ENCODE results near the gene HIRA. TPM values are rescaled to one million over a fixed set of nuclear protein-coding genes. Genes with fewer than 3 reads are reported as not detected.

HIRA gene
- total and polyA plus RNA-seq, 9 of the 15 experiments (the other 6 are each of a cell fraction or from before 2014, with no cell fraction given): 0.96 to 132 (median 58.4) TPM

DNA sequence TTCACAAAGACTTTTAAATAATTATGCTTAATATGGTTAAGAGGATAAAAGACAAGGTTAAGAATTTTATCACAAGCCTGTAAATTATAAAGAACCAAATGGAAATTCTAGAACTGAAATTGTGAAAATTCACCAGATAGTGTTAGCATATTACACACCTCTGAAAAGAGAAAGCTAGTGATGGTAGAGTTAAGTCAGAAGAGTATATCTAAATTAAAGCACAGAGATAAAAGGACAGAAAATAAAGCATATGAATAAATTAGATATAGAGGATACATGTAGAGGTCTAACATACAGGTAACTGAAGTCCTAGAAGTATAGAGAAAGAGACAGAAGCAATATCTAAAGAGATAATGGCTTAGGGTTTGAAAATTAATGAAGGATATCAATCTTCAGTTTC, 135.8 kb downstream of the HIRA start:
- Histone ChIP-seq H3K9me1 (ENCODE audit: control insufficient read depth, insufficient read depth, low read length) (no peaks in the 10 kb centered on the region), H3K79me2 (ENCODE audit: control insufficient read depth, insufficient read depth, low read length) (no peaks in the 10 kb centered on the region), H3K4me1 (replicated peaks in 1 of 2; ENCODE audit: control insufficient read depth in 2 of 2, insufficient read depth in 2 of 2, low read length in 2 of 2) (peaks cover 16 to 24% of the 10 kb centered on the region in 2 experiments; a peak in 4 of 5 replicates), H3K4me3 (no peak overlapping the region), H3K36me3 (ENCODE audit: control insufficient read depth, insufficient read depth, low read length) (no peaks in the 10 kb centered on the region), H3K27ac (ENCODE audit: extremely low read depth, low read depth, low read length) (no peak overlapping the region), H3K9ac (ENCODE audit: insufficient read depth in 1 of 2, low read depth in 2 of 2, low read length in 2 of 2) (no peak overlapping the region), H4K20me1 (replicated peaks; ENCODE audit: control insufficient read depth, insufficient read depth, low read length) (no peaks in the 10 kb centered on the region), H2AFZ (ENCODE audit: low read depth, low read length) (peak overlapping the region; percentile 1; the same call in 1 of the 2 replicates), H3K27me3 (ENCODE audit: control insufficient read depth in 2 of 2, insufficient read depth in 2 of 2, low read length in 2 of 2) (peaks cover 4% of the 10 kb centered on the region in 2 experiments; a peak in 4 of 5 replicates), H3K4me2 (ENCODE audit: insufficient read depth, low read length) (no peak overlapping the region), H3K9me3 (replicated peaks; ENCODE audit: control insufficient read depth, insufficient read depth, low read depth, low read length) (no peaks in the 10 kb centered on the region)
- TF ChIP-seq, protein P1, sequence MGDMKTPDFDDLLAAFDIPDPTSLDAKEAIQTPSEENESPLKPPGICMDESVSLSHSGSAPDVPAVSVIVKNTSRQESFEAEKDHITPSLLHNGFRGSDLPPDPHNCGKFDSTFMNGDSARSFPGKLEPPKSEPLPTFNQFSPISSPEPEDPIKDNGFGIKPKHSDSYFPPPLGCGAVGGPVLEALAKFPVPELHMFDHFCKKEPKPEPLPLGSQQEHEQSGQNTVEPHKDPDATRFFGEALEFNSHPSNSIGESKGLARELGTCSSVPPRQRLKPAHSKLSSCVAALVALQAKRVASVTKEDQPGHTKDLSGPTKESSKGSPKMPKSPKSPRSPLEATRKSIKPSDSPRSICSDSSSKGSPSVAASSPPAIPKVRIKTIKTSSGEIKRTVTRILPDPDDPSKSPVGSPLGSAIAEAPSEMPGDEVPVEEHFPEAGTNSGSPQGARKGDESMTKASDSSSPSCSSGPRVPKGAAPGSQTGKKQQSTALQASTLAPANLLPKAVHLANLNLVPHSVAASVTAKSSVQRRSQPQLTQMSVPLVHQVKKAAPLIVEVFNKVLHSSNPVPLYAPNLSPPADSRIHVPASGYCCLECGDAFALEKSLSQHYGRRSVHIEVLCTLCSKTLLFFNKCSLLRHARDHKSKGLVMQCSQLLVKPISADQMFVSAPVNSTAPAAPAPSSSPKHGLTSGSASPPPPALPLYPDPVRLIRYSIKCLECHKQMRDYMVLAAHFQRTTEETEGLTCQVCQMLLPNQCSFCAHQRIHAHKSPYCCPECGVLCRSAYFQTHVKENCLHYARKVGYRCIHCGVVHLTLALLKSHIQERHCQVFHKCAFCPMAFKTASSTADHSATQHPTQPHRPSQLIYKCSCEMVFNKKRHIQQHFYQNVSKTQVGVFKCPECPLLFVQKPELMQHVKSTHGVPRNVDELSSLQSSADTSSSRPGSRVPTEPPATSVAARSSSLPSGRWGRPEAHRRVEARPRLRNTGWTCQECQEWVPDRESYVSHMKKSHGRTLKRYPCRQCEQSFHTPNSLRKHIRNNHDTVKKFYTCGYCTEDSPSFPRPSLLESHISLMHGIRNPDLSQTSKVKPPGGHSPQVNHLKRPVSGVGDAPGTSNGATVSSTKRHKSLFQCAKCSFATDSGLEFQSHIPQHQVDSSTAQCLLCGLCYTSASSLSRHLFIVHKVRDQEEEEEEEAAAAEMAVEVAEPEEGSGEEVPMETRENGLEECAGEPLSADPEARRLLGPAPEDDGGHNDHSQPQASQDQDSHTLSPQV (IDR thresholded peaks at IDR 0.05): 0 out of 2 replicates have a peak, but pooled peaks have one; percentile 14
- TF ChIP-seq ZNF146 (CRISPR knock-in tag; IDR thresholded peaks at IDR 0.05; ENCODE audit: unreplicated experiment): peak; percentile 58
- no peak for TF ChIP-seq PHF8 (IDR thresholded peaks at IDR 0.05; ENCODE audit: borderline replicate concordance, low read length)
- ChIA-PET CTCF (ENCODE audit: low intra/inter-chr PET ratio) (no interaction called here), POLR2A (interaction anchor here (0.7 to 4.4 kb wide), 9 partner anchors 9 to 345 kb away, joined by 3 to 32 read pairs (median 4); no protein-coding TSS in a partner anchor)
- no peak for FAIRE-seq
- DNase-seq (ENCODE audit: extremely low read depth in 1 of 4, low spot score in 3 of 4): peak in 2 of 4 experiments; percentile 6 to 12
- no peak for ATAC-seq
- no TSS peak for BruUV-seq (replicated peaks)
- intact Hi-C loops (cut with micrococcal nuclease): loop anchor here (1.0 to 10.0 kb wide), 4 partner anchors 77 to 427 kb away; partner anchors contain the start of gene GP1BB
- in situ Hi-C loops (cut with MboI): no loop called here
